Right renal pelvis (tissue), 4 donors: ENCODE results near the gene DOCK4. TPM values are rescaled to one million over a fixed set of nuclear protein-coding genes. Genes with fewer than 3 reads are reported as not detected.

Experiments used
- DNase-seq, 4 donors: peaks; one replicate each; pipeline ENCODE4 v3.0.0-alpha.2; 2013; ENCODE audit warnings: low read depth in 4 of 4, low spot score in 3 of 4, missing footprints in 1 of 4
- polyA plus RNA-seq, 4 donors: library from polyadenylated mRNA; unstranded; fragments of 120-200 nt; gene quantifications; one replicate each; pipeline ENCODE4 v1.2.1, GENCODE V29; 2013; ENCODE audit not compliant: insufficient read length in 4 of 4

The DOCK4 gene
- polyA plus RNA-seq, 4 donors, result 20.1 to 26.6 (median 21.4) TPM

DNA sequence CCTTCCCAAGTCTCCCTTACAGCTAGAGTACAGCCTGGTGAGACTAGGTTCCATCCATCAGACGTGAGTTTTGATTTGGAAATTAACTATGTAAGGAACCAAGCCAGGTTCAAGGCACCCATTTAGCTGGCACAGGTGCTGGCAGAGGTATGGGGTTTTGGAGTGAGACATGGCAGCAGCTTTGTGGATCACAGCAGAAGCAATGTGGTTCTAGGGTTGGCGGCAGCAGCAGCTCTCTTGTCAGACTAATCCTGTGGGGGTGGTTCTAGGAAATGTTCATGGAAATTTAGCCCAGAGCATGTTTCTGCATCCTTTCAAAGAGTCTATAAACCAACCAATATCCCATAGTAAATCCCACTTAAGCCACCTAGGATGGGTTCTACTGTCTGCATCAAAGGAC is 142.2 kb downstream of the DOCK4 start:
- DNase-seq, result no peak

DNA sequence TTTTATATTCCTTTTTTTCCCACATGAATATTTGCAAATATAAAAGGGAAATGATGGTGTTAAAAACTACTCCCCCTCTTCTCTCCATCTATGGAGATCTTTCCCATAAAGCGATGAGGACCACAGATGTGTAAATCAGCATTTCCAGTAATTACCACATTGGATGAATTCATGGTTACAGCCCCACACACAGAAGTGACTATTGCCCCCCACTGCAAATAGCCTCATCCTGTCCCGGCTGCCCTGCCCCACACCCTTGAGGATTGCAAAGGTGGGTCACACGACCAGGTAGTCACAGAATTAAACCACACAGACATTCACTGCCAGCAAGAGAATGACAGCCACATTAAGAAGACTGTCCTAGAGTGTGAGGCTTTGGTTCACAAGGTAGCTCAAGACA is 145.1 kb downstream of the DOCK4 start:
- DNase-seq, result no peak

DNA sequence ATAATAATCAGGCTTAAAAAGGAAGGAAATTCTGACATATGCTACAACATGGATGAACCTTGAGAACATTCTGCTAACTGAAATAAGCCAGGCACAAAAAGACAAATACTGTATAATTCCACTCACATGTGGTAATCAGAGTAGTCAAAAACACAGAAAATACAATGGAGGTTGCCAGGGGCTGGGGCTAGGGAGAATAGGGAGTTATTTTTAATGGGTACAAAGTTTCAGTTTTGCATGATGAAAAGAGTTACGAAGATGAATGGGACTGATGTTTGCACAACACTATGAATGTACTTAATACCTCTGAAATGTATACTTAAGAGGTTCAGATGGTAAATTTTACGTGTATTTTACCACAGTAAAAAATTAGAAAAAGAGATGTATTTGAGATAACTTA is 145.6 kb downstream of the DOCK4 start:
- DNase-seq, result no peak

DNA sequence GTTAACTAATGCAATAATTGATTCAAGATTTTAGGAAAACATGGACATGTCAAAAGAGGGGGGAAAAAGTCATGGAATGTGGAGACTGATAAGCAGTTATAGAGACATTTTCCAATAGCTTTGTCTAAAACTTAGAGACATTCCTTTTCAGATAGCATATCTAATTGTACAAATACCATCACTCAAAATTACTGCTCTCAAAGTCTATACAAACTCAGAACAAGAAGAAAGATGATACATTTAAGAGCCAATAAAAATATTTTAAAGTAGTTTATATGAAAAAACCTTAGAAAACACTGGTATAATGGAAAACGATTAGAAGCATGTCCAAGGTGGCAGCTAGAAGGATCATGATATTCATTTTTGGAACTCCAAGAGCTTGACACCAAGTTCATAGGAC is 146.5 kb downstream of the DOCK4 start:
- DNase-seq, result no peak

DNA sequence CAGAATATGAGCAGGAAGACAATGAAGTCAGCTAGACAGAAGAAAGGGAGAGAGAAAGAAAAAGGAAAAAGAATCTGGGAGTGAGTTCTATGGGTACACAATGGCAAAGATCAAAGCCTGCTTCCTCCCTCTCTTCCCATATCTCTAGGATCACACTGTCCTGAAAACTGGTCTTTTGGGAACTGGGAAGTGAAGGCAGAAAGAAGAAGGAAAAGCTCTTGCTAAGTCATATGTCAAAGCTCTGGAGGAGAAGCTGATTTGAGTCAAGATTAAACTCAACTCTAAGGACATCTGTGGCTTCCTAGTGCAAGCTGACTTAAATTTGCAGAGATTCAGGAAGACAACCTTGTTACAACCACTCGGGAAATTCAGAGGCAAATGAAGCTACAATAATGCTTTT is 147.5 kb downstream of the DOCK4 start:
- DNase-seq, result no peak

DNA sequence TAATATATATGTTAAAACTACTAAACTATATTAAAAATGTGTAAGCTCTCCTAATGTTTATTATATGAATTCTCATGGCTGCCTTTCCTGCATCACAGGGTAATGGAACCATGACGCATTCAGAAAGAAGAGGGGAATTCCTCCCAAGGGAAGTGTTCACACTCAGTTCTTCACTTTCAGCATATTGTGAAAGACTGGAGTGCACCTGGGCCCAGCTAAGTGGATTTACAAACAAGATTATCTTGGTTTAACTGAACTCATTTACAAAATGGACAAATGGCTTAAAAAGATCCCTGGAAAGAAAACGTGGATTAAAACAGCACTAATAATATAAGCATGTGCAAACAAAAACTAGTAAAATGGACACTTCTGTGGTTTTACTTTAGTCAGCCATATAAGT is 149.8 kb downstream of the DOCK4 start:
- no peak for DNase-seq

DNA sequence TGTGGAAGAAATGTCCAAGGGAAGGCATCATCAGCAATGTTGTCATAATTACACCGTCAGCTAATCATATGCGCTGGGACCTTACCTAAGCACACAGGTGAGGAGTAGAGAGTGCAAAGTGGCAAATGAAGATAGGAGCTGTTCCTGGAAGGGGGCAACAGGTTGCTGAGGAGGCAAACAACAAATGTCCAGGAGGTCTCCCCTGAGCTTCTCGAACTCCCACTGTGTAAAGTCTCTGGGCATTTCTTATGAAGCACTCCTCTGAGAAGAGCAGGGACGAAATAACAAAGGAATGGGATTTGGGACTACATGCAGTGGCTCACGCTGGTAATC is 152.5 kb downstream of the DOCK4 start:
- no peak for DNase-seq

DNA sequence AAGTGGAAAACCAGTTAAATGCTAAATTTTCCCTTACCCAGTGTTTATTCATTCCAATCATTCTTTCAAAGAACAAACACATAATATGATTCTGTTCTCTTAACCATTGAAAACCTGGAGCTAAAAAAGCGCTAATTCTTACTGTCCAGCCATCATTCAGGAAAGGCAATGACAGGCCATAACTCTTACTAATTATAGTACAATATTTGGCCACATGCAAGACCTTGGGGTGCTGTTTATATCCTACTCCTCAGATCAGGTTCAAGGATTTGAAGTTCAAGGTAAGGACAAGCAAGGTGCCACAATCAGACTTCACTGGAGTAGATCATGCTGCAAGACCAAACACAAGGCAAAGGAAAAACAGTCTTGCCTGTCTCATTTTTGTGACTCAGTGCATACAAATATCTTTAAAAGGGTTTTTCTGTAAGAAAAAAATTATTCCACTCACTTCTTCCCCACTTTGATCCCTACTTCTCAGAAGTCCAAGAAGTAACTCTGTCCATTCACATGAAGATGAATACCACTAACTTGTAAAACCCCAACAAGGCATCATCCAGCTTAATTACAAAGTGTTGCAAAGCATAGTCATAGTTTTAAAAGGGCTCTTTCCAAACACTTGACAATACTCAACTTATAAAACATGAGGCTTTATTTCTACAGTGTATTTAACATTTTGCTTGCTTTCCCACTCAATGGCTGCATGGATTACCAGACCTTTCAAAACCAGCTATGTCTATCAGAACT is 153.0 kb downstream of the DOCK4 start:
- DNase-seq, result no peak

DNA sequence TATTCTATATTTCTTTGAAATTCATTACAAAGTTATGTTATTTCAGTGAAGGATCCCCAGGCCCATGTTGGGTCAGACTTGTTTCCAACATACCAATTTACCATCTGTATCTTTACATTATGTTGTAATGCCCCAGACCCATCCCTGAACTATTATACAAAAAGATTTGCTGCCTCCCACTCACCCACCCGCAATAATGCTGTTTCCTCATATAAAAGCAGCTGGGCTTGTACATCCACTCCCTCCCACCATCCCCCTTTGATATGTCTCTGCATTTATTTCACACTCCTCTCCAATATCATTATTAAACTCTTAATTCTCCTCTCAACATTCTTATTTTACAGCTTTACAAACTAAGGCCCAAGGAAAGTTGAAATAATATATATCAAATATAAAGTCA is 153.7 kb downstream of the DOCK4 start:
- no peak for DNase-seq

DNA sequence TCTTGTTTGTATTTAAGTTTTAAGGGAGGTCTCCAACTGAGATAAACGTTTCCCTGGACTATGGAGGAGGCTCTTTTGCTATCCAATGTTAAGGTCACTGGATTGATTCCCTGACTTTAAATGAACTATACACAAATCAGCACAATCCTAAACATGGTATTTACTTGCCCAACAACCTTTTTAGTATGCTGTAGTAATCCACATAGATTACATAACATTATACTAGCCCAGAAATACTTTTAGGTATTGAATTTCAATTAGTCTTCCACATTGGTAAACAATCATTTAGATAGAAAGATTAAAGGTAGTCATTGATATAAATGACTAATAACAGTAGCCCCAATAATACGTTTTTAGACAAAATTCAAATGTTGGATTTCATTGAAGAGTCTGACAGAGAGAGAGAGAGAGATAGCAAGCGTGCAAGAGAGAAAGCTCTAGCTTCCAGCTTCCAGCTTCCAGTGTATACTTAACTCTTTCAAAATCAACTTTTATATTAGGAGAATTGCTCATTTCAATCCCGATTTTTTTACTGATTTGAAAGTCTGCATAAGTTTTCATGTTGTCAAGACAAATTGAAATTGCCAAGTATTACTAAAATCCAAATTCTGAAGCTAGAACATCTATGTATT is 155.8 kb downstream of the DOCK4 start:
- DNase-seq, result no peak

DNA sequence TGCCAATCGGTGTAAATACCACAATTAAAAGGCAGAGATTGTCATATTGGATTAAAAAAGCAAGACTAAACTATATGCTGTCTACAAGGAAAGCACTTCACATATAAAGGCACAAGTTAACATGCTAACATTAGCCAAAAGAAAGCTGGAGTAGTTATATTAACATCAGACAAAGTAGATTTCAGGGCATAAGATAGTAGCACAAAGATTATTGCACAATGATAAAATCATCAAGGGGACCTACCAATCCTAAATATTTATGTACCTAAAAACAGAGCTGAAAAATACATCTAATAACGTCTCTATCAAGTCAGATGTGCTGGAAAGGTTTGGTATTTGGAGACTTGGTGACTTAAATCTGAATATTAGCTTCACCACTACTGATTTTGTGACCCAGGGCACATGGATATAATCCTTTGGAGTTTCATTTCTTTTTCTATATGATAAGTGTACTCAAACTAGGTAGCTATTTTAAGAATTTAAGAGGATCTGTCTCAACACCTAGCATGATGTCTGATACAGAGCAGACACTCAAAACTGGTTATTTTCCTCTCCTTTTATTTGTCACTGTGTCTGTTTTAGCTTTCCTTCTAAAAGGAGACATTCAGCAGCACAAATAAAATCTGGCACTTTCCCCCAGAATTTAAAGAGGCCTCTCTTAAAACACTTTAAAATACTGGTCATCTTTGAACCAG is 156.5 kb downstream of the DOCK4 start:
- no peak for DNase-seq

DNA sequence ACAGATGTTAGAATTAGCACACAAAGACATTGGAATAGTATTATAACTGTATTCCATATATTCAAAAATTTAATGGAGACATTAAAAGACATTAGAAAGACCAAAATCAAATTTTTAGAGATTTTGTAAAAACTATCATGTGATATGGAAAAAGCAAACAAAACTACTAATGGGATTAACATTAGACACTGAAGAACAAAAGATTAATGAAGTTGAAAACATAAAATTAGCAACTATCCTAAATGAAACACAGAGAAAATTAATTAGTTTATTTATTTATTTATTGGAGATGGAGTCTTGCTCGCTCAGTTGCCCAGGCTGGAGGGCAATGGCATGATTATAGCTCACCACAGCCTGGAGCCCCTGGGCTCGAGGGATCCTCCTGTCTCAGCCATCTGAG is 158.8 kb downstream of the DOCK4 start:
- DNase-seq, result no peak

DNA sequence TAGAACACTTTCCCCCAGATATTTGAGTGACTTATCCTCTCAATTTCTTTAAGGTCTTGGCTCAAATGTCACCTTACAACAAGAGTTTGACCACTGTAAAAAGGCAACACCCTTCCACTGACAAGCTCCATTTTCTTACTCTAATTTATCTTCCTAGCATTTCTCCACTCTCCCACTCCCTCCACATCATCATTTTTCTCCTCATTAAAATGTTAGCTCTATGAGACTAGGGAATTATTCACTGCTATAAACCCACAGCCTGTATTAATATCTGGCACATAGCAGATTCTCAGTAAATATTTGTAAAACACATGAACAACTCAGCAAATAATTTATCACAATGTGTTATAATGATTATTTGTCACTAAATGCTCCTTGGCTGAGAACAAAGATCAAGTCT is 161.0 kb downstream of the DOCK4 start:
- DNase-seq, result no peak

DNA sequence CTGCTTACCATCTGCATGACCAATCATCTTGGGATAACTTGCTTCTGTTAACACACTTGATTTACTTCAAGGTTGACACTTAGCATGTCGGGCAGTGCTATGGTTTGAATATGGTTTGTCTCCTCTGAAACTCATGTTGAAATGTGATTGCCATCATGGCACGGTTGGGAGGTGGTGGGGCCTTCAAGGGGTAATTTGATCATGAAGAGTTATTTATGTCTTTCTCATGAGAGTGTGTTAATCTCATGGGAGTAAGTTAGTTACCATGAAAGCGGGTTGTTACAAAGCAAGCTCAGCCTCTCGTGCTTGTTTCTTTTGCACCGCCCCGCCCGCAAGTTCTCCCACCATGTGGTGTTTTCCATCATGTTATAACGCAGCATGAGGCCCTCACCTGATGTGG is 163.6 kb downstream of the DOCK4 start:
- no peak for DNase-seq

DNA sequence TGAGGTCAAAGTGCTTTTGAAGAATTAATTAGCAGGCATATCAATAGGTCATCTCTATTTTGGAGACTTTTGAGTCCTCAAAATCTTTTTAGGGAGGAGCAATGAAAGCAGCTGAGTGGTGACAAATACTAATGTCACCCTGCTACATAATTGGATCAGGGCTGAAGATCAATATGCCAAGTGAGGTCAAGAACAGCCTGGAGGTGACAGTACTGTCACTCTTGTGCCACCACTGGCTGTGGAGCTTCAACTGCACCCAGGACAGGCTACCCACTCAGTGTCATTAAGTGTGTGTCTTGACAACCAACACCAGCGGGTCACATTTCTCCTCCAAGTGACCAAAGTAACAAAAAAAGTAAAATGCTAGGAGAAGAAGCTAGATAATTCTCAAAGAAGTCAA is 167.8 kb downstream of the DOCK4 start:
- DNase-seq, result no peak

DNA sequence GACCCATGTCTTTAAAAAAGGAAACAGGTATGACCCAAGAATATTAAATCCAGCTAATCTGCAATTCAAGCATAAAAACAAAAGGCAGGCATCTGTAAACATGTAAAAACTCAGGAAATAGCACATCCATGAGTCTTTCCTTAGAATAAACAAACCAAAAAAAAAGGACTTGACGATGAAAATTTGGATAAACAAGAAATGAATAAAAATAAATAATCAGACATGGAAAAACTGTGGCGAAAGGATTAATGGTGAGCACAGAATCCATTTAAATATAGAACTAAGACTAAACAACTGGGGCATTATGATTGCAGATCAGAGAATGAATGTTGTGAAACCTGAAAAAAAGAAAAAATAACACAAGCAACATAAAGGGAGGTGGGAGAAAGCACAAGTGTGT is 170.1 kb downstream of the DOCK4 start:
- no peak for DNase-seq

DNA sequence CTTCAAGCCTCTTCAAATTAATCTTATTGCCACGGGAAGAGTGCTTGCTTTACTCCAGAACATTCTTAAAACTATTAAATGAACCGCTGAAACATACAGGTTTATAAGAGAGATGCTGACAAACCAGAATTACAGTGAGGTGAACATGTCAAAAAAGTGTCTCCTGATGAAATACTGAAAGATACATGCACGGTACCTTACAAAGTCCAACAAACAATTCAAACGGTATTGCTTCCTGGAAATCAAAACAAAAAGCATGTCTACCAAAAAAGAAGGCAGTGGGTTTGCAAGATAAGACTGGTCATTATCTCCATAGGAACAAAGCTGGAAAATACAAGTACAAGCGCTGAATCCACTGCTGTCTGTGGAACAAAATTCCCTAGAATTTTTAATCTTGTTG is 174.5 kb downstream of the DOCK4 start:
- no peak for DNase-seq

DNA sequence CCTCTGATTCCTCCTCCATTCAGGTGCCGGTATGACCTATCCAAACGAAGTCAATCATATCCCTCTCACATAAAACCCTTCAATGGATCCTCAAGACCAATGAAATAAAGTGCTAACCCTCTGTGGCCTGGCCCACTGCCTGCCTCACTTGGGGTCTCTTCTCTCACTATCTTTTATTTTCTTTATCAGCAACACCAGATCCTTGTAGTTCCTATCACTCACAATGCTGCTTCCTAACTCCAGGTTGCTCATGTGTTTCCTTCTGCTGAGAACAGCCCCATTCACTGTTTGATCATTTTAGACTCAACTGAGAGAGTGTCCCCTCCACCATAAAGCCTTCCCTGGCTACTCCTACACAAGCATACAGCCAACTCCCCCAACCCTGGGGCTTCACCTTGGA is 180.6 kb downstream of the DOCK4 start:
- no peak for DNase-seq

DNA sequence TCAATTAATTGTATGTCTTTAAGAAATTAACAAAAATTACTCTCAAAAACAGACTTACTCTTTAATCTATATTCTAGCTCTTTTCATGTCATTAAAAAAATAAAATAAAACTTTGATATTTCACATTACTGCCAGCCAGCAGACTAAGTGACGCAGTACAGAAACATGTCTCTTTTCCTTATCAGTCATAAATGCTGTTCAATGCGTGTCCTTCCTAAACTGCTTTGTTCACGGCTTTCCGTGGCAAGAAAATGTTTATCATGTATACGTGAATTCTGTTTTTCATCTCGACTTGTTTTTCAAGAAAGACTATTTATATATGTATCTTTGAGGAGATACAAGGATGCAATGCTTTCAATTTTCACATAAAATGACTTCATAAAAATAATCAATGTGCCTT is 182.4 kb downstream of the DOCK4 start:
- no peak for DNase-seq

DNA sequence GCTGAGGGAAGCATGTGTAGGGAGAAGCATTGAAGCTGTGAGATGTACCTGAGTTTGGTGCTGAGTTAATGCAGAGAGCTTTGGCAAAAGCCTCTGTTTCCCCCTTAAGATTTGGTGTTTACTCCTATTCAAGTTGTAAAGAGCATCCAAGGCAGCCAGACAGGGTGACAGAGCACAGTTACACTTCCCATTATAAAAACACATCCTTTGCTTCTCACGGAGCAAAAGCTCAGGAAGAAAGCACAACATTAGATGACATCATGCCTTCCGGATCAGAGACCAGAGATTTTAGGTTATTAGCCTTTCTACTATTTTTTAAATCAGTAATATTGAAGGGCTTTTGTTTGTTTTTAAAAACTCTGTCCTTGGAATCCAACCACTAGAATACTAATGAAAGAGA is 182.9 kb downstream of the DOCK4 start:
- DNase-seq, result no peak

DNA sequence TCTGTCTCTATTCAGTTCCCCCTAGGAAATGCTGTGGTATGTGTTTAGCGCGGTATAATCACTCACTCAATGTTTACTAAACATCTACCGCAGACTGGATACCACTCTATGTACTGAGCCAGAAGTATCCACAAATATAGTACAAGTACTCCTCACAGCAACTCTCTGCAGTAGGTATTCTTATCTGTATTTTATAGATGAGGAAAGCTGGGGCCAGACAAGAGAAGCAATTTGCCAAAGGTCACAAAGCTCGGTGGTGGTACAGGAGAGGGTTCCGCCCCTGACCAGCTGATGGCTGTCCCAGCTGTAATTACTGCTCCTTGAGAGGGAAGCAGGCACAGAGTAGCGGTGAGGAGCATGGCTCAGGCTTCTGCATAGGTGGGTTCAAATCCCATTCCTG is 184.1 kb downstream of the DOCK4 start:
- DNase-seq, result no peak

DNA sequence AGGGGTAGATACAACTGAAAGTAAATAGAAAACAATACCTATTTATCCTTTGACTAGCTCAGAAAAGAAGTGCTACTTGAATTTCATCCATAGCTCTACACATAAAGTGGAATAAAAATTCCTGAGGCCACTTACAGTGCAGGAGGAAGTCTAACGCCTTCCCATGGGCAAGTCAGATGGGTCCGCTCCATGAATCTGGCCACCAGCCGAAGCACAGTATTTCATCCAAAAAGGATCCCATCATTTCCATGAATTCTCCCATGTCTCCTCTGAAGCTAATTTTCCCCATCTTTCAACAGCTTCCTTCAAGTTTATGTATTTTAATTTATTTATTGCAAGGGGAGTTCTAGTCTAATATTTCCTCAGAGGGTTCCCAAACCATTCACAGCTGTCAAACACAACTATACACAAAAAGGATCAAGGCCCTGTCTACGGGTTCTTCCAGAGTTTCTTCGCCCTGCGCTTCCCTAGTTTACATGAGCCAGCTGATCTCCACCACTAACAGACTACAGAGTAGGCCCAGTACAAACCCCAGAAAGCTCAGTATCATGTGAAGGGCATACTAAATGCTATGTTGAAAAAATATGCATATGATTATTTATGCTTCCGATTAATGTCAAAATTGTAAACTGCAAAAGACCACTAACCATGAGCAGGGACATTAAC is 184.7 kb downstream of the DOCK4 start:
- peak in 2 of 4 donors; percentile 3 to 9 for DNase-seq
